Fibroblast of lung (primary cell): ENCODE data around the gene CEP72. TPM values are rescaled to one million over a fixed set of nuclear protein-coding genes. Genes with fewer than 3 reads are reported as not detected.

Experiments
- DNase-seq, 2 donors: peaks; one replicate each; pipeline versions ENCODE4 v3.0.0 to v3.0.0-alpha.2; 2010; ENCODE audit warnings: low read depth in 2 of 2
- H2AFZ ChIP-seq: 2 replicates; pipeline ENCODE4 v1.5.1; 2012; ENCODE audit warnings: low read length, control low read depth, inconsistent platforms
- H3K27ac ChIP-seq: 2 replicates; pipeline ENCODE4 v1.5.1; 2011; ENCODE audit warnings: low read length, control low read depth; ENCODE audit not compliant: insufficient read depth
- H3K27me3 ChIP-seq: 2 replicates; pipeline ENCODE4 v1.5.1; 2011; ENCODE audit warnings: mild to moderate bottlenecking, low read length; ENCODE audit not compliant: control insufficient read depth, insufficient read depth
- H3K36me3 ChIP-seq: 2 replicates; pipeline ENCODE4 v1.5.1; 2011; ENCODE audit warnings: low read length; ENCODE audit not compliant: control insufficient read depth, insufficient read depth
- H3K4me1 ChIP-seq: 2 replicates; pipeline ENCODE4 v1.5.1; 2011; ENCODE audit warnings: low read length; ENCODE audit not compliant: control insufficient read depth, insufficient read depth; ENCODE audit errors: extremely low read depth
- H3K4me2 ChIP-seq: 2 replicates; pipeline ENCODE4 v1.5.1; 2011; ENCODE audit warnings: low read length, control low read depth; ENCODE audit not compliant: insufficient read depth; ENCODE audit errors: extremely low read depth
- H3K4me3 ChIP-seq, 4 experiments: fragments of 200-600 bp in 1 of 4; sonication (generic) in 1 of 4; replicated peaks in 1 of 4; 2 replicates each; pipeline ENCODE4 v1.5.1; 2011 to 2016; ENCODE audit warnings: low read length in 4 of 4, low read depth in 3 of 4, mild to moderate bottlenecking in 3 of 4, control low read depth in 2 of 4, inconsistent platforms in 1 of 4, mixed read lengths in 1 of 4; ENCODE audit not compliant: insufficient read depth in 1 of 4; ENCODE audit errors: control extremely low read depth in 1 of 4
- H3K79me2 ChIP-seq: 2 replicates; pipeline ENCODE4 v1.5.1; 2012; ENCODE audit warnings: mild to moderate bottlenecking, low read length, inconsistent platforms; ENCODE audit not compliant: control insufficient read depth, insufficient read depth
- H3K9ac ChIP-seq: 2 replicates; pipeline ENCODE4 v1.5.1; 2011; ENCODE audit warnings: mild to moderate bottlenecking, low read length, control low read depth; ENCODE audit not compliant: insufficient read depth
- H3K9me3 ChIP-seq: 2 replicates; pipeline ENCODE4 v1.5.1; 2012; ENCODE audit warnings: low read depth, low read length; ENCODE audit not compliant: control insufficient read depth, insufficient read depth
- H4K20me1 ChIP-seq: 2 replicates; pipeline ENCODE4 v1.5.1; 2011; ENCODE audit warnings: low read length; ENCODE audit not compliant: control insufficient read depth, insufficient read depth; ENCODE audit errors: extremely low read depth
- EZH2 ChIP-seq: IDR thresholded peaks from 2 replicates; pipeline ENCODE4 v1.5.1; 2012; ENCODE audit warnings: low read length, control low read depth, mild to moderate bottlenecking; ENCODE audit errors: missing control alignments
- polyA plus RNA-seq, 2 donors: library from polyadenylated mRNA; depleted of rRNA in 1 of 2; stranded (reverse) in 1 of 2; unstranded in 1 of 2; fragments of >200 nt; gene quantifications; 2 replicates each; pipeline ENCODE4 v1.2.1, GENCODE V29; 2011 to 2012; ENCODE audit warnings: missing spikeins in 1 of 2
- total RNA-seq: library from RNA; depleted of rRNA; stranded (reverse); fragments of >200 nt; gene quantifications from 2 replicates; pipeline ENCODE4 v1.2.1, GENCODE V29; 2014
- TF ChIP-seq, protein P1 (sequence below), 2 donors: IDR thresholded peaks in 1 of 2; conservative IDR thresholded peaks in 1 of 2; 1 replicate in 1 of 2; 2 replicates in 1 of 2; pipeline ENCODE4 v1.5.1; 2011 to 2012; ENCODE audit warnings: low read length in 2 of 2, control low read depth in 1 of 2, inconsistent platforms in 1 of 2, low read depth in 1 of 2, mild to moderate bottlenecking in 1 of 2

Gene CEP72
- total and polyA plus RNA-seq, 2 donors (not counting 1 experiment from before 2014, with no cell fraction given), result 0.92 to 2.5 TPM

DNA sequence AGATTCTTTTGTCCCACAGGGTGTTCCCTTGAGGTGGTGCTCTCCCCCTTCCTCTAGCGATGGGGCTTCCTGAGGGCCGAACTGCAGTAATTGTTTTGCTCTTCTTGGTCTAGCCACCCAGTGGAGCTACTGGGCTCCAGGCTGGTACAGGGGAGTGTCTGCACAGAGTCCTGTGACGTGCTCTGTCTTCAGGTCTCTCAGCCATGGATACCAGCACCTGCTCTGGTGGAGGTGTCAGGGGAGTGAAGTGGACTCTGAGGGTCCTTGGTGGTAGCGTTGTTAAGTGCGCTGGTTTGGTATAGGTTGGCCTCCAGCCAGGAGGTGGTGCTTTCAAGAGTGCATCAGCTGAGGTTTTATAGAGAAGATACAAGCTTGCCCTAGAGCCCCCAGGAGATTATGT is 20.4 kb upstream of the CEP72 start:
- no peak overlapping the region for H3K4me3 ChIP-seq
- no peak for TF ChIP-seq EZH2
- TF ChIP-seq, protein P1, sequence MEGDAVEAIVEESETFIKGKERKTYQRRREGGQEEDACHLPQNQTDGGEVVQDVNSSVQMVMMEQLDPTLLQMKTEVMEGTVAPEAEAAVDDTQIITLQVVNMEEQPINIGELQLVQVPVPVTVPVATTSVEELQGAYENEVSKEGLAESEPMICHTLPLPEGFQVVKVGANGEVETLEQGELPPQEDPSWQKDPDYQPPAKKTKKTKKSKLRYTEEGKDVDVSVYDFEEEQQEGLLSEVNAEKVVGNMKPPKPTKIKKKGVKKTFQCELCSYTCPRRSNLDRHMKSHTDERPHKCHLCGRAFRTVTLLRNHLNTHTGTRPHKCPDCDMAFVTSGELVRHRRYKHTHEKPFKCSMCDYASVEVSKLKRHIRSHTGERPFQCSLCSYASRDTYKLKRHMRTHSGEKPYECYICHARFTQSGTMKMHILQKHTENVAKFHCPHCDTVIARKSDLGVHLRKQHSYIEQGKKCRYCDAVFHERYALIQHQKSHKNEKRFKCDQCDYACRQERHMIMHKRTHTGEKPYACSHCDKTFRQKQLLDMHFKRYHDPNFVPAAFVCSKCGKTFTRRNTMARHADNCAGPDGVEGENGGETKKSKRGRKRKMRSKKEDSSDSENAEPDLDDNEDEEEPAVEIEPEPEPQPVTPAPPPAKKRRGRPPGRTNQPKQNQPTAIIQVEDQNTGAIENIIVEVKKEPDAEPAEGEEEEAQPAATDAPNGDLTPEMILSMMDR (conservative IDR thresholded peaks at IDR 0.05 in 1 of 2, IDR thresholded peaks at IDR 0.05 in 1 of 2; ENCODE audit: low read depth in 1 of 2, low read length in 2 of 2), result no peak
- no peak for DNase-seq
- no peaks in the 10 kb centered on the region for H3K36me3 ChIP-seq
- H3K4me2 ChIP-seq, result no peak overlapping the region
- no peaks in the 10 kb centered on the region for H3K4me1 ChIP-seq
- H3K79me2 ChIP-seq, result no peaks in the 10 kb centered on the region
- no peak overlapping the region for H2AFZ ChIP-seq
- H3K27me3 ChIP-seq, result peaks cover 19% of the 10 kb centered on the region
- no peak overlapping the region for H3K27ac ChIP-seq
- no peaks in the 10 kb centered on the region for H3K9me3 ChIP-seq
- H3K9ac ChIP-seq, result no peak overlapping the region
- H4K20me1 ChIP-seq, result no peaks in the 10 kb centered on the region

- Histone ChIP-seq H3K4me3 (no peak overlapping the region), H3K27ac (no peak overlapping the region), H3K4me2 (no peak overlapping the region), H3K4me1 (no peaks in the 10 kb centered on the region), H4K20me1 (no peaks in the 10 kb centered on the region), H3K79me2 (no peaks in the 10 kb centered on the region), H3K9ac (no peak overlapping the region), H2AFZ (no peak overlapping the region), H3K27me3 (peaks cover 19% of the 10 kb centered on the region), H3K9me3 (no peaks in the 10 kb centered on the region), H3K36me3 (no peaks in the 10 kb centered on the region)
- TF ChIP-seq, protein P1 (conservative IDR thresholded peaks at IDR 0.05 in 1 of 2, IDR thresholded peaks at IDR 0.05 in 1 of 2; ENCODE audit: low read depth in 1 of 2, low read length in 2 of 2), result no peak
- TF ChIP-seq EZH2, result no peak
- DNase-seq, result no peak
Observed at GRCh38 chr5:592158-592557, 20.0 kb upstream of the CEP72 start.

- no peak for DNase-seq
- TF ChIP-seq, protein P1 (conservative IDR thresholded peaks at IDR 0.05 in 1 of 2, IDR thresholded peaks at IDR 0.05 in 1 of 2; ENCODE audit: low read depth in 1 of 2, low read length in 2 of 2), result no peak
- no peak for TF ChIP-seq EZH2
- H3K4me1 ChIP-seq, result no peaks in the 10 kb centered on the region
- no peaks in the 10 kb centered on the region for H3K79me2 ChIP-seq
- peaks cover 29% of the 10 kb centered on the region for H3K27me3 ChIP-seq
- H3K36me3 ChIP-seq, result no peaks in the 10 kb centered on the region
- H3K27ac ChIP-seq, result no peak overlapping the region
- no peak overlapping the region for H3K4me2 ChIP-seq
- H2AFZ ChIP-seq, result no peak overlapping the region
- H3K9ac ChIP-seq, result no peak overlapping the region
- H4K20me1 ChIP-seq, result no peaks in the 10 kb centered on the region
- no peak overlapping the region for H3K4me3 ChIP-seq
- no peaks in the 10 kb centered on the region for H3K9me3 ChIP-seq
Observed at GRCh38 chr5:593511-593910, 18.6 kb upstream of the CEP72 start.
